Measurements from ENCODE around the gene SOX10.
"Not testable (repeated sequence)": the region's sequence is repeated elsewhere in the genome, so short reads cannot be mapped to it uniquely, and the experiment has no call there.

SOX10 gene

GRCh38 chr22:37961062-37961461 lies 23.3 kb downstream of the SOX10 start:
- Histone ChIP-seq H3K27me3 (ENCODE audit: low read depth, low read length) (no peaks in the 10 kb centered on the region), H3K9me3 (ENCODE audit: insufficient read depth, low read length) (no peaks in the 10 kb centered on the region), H2AFZ (ENCODE audit: low read depth, low read length) (no peak overlapping the region), H3K4me3 (ENCODE audit: low read length) (no peak overlapping the region), H3K4me2 (ENCODE audit: low read length) (no peak overlapping the region), H4K20me1 (ENCODE audit: insufficient read depth, low read length) (no peaks in the 10 kb centered on the region), H3K79me2 (ENCODE audit: low read length) (no peaks in the 10 kb centered on the region), H3K36me3 (replicated peaks; ENCODE audit: low read depth, low read length) (peaks cover 48% of the 10 kb centered on the region), H3K27ac (ENCODE audit: low read length) (no peak overlapping the region), H3K9ac (ENCODE audit: low read length) (no peak overlapping the region), H3K4me1 (ENCODE audit: low read length) (no peaks in the 10 kb centered on the region)
- TF ChIP-seq EZH2phosphoT487 (IDR thresholded peaks at IDR 0.05; ENCODE audit: low read depth) (no peak), CTCF (IDR thresholded peaks at IDR 0.05; ENCODE audit: low read depth, low read length) (no peak)

GRCh38 chr22:37959231-37959825 lies 25.0 kb downstream of the SOX10 start:
- Histone ChIP-seq H4K20me1 (ENCODE audit: insufficient read depth, low read length) (no peaks in the 10 kb centered on the region), H3K4me3 (ENCODE audit: low read length) (no peak overlapping the region), H3K27me3 (ENCODE audit: low read depth, low read length) (no peaks in the 10 kb centered on the region), H3K4me2 (ENCODE audit: low read length) (no peak overlapping the region), H3K27ac (ENCODE audit: low read length) (no peak overlapping the region), H3K36me3 (replicated peaks; ENCODE audit: low read depth, low read length) (peaks cover 43% of the 10 kb centered on the region), H3K4me1 (ENCODE audit: low read length) (peaks cover 7% of the 10 kb centered on the region), H3K9me3 (ENCODE audit: insufficient read depth, low read length) (no peaks in the 10 kb centered on the region), H3K79me2 (ENCODE audit: low read length) (peaks cover 11% of the 10 kb centered on the region), H3K9ac (ENCODE audit: low read length) (no peak overlapping the region), H2AFZ (ENCODE audit: low read depth, low read length) (no peak overlapping the region)
- TF ChIP-seq EZH2phosphoT487 (IDR thresholded peaks at IDR 0.05; ENCODE audit: low read depth), result no peak
- TF ChIP-seq CTCF (IDR thresholded peaks at IDR 0.05; ENCODE audit: low read depth, low read length), result no peak

GRCh38 chr22:37957232-37957631 lies 27.1 kb downstream of the SOX10 start:
- Histone ChIP-seq H3K36me3 (replicated peaks; ENCODE audit: low read depth, low read length) (peaks cover 34% of the 10 kb centered on the region), H4K20me1 (ENCODE audit: insufficient read depth, low read length) (no peaks in the 10 kb centered on the region), H3K4me2 (ENCODE audit: low read length) (no peak overlapping the region), H3K9ac (ENCODE audit: low read length) (no peak overlapping the region), H3K4me1 (ENCODE audit: low read length) (peaks cover 10% of the 10 kb centered on the region), H2AFZ (ENCODE audit: low read depth, low read length) (no peak overlapping the region), H3K27ac (ENCODE audit: low read length) (no peak overlapping the region), H3K4me3 (ENCODE audit: low read length) (no peak overlapping the region), H3K27me3 (ENCODE audit: low read depth, low read length) (no peaks in the 10 kb centered on the region), H3K9me3 (ENCODE audit: insufficient read depth, low read length) (no peaks in the 10 kb centered on the region), H3K79me2 (ENCODE audit: low read length) (peaks cover 20% of the 10 kb centered on the region)
- TF ChIP-seq CTCF (IDR thresholded peaks at IDR 0.05; ENCODE audit: low read depth, low read length), result no peak
- no peak for TF ChIP-seq EZH2phosphoT487 (IDR thresholded peaks at IDR 0.05; ENCODE audit: low read depth)

- H3K4me3 ChIP-seq (ENCODE audit: low read length); H3K27me3 ChIP-seq (ENCODE audit: low read depth, low read length): not testable (repeated sequence)
Measured at GRCh38 chr22:37955825-37956397, 28.4 kb downstream of the SOX10 start.

More at GRCh38 chr22:37955825-37956397, 28.4 kb downstream of the SOX10 start:
- not testable (repeated sequence) for H3K4me1 ChIP-seq (ENCODE audit: low read length); H3K9ac ChIP-seq (ENCODE audit: low read length); H3K27ac ChIP-seq (ENCODE audit: low read length); H3K4me2 ChIP-seq (ENCODE audit: low read length); H2AFZ ChIP-seq (ENCODE audit: low read depth, low read length); H3K9me3 ChIP-seq (ENCODE audit: insufficient read depth, low read length); H4K20me1 ChIP-seq (ENCODE audit: insufficient read depth, low read length)
- peaks cover 20% of the 10 kb centered on the region for H3K79me2 ChIP-seq (ENCODE audit: low read length)
- peaks cover 26% of the 10 kb centered on the region for H3K36me3 ChIP-seq (replicated peaks; ENCODE audit: low read depth, low read length)
